SKM-1 (cell line): ENCODE results near the gene SLC16A6.
A peak's percentile ranks its signal among the peaks of the same experiment; 100 is the strongest.
"Not testable (repeated sequence)": the region's sequence is repeated elsewhere in the genome, so short reads cannot be mapped to it uniquely, and the experiment has no call there.

ENCODE experiments used
- DNase-seq: peaks from one replicate; lab custom pipeline; 2025; ENCODE audit not compliant: unreplicated experiment; lab: John Stamatoyannopoulos, UW

The SLC16A6 gene

DNA sequence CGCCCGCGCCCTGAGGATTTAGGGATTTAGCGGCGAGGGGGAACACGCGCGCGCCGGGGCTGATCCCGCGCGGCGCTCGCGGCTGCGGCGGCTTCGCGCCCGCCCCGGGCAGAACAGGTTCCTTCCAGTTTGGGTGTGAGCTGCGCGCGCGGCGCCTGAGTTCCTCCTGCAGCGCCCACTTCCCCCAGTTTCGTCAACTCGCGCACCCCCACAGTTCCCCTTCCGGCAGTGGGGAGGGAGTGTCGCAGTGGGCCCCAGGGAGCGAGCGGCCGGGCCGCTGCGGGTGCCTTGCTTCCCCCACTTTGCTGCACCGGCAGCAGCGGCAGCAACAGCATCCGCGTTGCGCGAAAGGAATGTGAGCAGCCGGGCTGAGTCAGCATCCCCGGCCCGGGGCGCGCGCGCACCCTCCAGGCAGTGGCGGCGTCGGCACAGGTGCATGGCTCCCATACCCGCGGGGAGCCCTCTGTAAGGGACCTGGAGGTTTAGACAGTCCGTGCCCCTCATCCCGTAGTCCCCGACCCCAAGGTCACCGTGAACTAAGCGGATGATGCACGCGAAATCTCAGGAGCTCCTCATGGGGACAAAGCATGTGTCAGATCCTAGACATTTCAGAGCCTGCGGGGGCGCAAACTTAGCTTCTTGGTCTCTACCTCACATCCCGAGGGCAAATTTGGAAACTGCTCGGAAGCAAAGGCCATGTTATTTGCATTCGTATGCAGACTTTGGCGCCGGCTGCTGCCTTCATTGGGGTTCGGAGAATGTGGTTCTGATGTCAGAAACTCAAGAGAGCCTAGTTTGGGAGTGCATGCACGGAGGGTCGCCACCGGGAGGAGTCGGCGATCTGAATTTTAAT lies 1.1 kb upstream of the SLC16A6 start:
- peak; percentile 84 for DNase-seq

- no peak for DNase-seq
These were observed 516 bp downstream of the SLC16A6 start for GRCh38 chr17:68290268-68290954.

DNA sequence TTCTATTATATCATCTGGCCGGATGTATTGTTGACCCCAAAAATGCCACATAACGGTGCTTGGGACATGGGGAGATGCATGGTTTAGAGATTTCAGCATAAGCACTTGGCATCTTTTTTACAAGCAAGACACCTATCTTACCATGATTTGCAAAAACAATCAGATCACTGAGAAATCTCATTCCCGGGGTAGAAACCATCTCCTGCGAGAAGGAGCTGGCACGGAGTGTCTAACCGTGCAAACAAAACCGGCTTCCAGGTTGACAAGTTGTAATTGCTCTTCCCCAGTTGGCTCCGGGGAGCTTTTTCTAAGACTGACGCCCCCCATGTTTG lies 1.0 kb downstream of the SLC16A6 start:
- no peak for DNase-seq

GRCh38 chr17:68289473-68289872 lies 1.5 kb downstream of the SLC16A6 start:
- DNase-seq: no peak

DNA sequence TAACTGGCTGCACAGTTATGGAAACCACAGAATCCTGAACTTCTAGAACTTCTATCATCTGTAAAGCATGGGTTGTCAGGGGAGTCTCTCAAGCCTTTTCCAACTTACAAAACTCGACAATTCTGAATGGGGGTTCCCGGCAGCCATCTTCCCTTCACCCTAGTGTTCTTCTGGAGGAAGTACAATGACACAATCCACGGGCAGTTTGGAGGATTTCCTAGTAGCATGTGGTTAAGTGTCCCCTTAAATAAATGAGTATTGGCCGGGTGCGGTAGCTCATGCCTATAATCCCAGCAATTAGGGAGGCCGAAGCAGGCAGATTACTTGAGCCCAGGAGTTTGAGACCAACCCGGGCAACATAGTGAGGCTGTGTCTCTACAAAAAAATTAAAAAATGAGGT lies 2.1 kb downstream of the SLC16A6 start:
- DNase-seq: no peak

DNA sequence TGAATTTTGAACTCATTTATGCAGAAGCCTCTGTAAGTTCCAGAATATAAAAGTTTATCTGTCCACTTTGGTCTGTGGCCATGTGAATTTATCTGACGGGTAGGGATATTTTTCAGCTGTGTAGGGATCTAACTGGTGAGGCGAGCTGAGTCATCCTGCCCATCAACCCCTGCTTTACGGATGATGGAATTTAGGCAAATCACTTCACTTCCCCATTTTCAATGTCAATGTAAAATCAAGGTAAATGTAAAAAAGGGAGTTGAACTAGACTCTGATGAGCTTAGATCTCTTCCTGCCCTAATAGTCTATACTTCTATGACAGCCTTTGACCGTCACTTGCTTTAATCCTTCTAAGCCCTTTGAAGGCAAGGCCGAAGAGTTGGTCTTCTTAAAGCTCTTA lies 2.6 kb downstream of the SLC16A6 start:
- DNase-seq: no peak

GRCh38 chr17:68281965-68282364 lies 9.0 kb downstream of the SLC16A6 start:
- DNase-seq: not testable (repeated sequence)

DNA sequence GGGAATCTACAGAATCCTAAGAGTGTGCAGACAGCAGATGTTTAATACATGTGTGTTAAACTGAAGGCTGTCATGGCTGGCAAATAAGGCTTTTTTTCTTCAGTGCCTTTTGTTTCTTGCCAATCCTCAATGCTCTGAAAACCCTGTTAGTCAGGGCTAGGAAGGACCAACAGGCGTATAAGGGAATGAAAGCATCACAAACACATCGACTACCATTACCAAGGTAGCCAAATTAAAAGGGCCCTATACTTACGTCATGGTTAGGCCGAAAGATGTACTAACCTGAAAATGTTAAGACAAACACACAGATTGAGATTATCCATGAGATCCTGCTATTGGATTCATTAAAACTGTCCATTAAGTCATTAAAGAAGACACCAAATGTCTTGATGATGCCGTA lies 13.1 kb downstream of the SLC16A6 start:
- no peak for DNase-seq

DNA sequence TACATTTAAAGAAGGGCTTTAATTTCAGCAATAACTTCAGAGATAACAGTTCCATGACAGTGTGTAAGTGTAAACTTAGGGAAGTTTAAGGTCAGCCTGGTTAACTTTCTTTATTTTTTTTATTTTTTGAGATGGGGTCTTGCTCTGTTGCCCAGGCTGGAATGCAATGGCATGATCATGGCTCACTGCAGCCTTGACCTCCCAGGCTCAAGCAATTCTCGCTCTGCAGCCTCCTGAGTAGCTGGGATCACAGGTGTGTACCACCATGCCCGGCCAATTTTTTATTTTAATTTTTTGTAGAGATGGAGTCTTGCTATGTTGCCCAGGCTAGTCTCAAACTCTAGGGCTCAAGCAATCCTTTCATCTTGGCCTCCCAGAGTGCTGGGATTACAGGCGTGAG lies 14.6 kb downstream of the SLC16A6 start:
- not testable (repeated sequence) for DNase-seq

GRCh38 chr17:68273722-68274121 lies 17.2 kb downstream of the SLC16A6 start:
- no peak for DNase-seq

DNA sequence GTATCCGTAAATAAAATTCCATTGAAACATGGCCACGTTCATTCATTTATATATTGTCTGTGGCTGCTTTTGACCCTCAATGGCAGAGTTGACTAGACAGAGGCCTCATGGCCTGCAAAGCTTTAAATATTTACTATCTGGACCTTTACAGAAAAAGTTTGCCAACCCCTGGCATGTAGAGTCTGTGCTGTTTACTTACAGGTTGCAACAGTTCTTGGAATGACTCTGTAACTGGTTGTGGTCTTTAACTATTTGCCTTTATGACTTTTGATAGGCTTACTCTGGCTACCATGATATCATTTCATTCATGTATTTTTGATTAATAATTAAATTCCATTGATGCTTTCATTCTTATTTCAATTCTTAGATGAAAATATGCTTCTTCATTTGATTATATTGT lies 25.1 kb downstream of the SLC16A6 start:
- not testable (repeated sequence) for DNase-seq

GRCh38 chr17:68263101-68263681 lies 27.7 kb downstream of the SLC16A6 start:
- DNase-seq: not testable (repeated sequence)

- not testable (repeated sequence) for DNase-seq
These were observed 28.5 kb downstream of the SLC16A6 start for GRCh38 chr17:68262467-68262866.

DNA sequence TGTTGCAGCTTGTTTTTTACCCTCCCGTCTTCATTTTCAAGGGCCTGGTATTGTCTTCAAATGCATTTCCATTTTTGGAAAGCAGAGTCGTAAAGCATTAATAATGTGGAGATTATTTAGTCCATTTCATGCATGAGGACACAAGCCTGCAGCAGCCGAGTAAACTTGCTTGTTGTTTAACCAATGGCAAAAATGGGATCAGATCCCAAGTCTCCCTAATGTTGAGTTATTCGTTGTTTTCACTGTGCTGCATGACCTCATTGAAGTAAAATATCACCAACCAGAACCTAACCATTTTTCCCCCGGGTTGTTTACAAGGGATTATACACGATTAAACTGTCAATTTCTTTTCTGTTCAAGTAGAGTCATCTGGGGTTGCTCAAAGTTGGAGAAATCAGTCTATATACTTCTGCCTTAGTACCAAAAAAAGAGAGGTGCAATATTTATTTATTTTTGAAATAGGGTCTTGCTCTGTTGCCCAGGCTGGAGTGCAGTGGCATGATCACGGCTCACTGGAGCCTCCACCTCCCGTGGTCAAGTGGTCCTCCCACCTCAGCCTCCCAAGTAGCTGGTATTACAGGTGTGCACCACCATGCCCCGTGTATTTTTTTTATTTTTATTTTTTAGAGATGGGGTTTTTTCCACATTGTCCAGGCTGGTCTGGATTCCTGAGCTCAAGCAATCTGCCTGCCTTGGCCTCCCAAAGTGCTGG lies 30.7 kb downstream of the SLC16A6 start:
- DNase-seq: no peak

DNA sequence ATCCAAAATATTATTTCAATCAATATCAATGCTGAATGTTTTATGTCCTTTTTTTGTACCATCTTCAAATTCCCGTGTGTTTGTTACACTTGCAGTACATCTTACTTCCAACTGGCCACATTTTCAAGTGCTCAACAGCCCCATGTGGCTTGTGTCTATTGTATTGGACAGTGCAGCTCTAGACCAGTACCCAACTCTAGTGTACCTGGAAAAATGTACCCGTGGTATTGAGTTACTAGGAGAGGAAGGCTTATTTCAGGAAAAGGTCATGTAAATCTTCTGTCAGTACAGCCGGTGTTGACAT lies 31.3 kb downstream of the SLC16A6 start:
- DNase-seq: not testable (repeated sequence)

- not testable (repeated sequence) for DNase-seq
These were observed 31.9 kb downstream of the SLC16A6 start for GRCh38 chr17:68258890-68259647.

DNA sequence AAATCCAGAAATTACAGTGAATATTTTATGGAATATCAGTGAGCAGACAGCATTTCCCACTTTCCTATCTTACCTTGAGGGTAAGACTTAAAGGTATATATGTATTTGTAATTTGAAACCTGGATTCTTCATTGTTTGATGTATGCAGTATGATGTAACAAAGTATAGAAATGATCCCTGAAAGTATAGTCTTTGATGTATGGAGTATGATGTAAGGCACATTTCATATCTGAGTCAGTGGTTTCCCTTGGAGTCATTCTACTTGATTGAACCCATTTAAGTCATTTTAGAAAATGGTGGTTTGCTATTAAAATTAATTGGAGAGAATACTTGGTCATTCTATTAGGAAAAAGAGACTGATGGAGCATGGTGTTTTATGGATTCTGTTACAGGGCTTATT lies 33.0 kb downstream of the SLC16A6 start:
- DNase-seq: no peak

DNA sequence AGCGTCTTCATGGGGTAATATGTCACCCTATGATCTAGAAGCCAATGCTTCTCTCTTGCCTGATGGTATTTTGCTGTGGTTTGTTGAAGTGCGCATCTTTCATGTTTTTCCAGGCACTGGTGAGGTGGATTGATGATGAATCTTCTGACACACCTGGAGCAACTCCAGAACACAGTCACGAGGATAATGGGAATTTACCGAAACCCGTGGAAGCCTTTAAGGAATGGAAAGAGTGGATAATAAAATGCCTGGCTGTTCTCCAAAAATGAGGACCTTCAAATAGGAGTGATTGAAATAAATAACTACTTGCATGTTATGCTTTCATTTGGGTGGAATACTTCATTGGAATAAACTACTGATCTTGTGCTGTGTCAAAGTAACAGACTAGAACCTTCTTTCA lies 34.2 kb downstream of the SLC16A6 start:
- not testable (repeated sequence) for DNase-seq

- peak; percentile 27 for DNase-seq
These were observed 35.0 kb downstream of the SLC16A6 start for GRCh38 chr17:68255731-68256538.

DNA sequence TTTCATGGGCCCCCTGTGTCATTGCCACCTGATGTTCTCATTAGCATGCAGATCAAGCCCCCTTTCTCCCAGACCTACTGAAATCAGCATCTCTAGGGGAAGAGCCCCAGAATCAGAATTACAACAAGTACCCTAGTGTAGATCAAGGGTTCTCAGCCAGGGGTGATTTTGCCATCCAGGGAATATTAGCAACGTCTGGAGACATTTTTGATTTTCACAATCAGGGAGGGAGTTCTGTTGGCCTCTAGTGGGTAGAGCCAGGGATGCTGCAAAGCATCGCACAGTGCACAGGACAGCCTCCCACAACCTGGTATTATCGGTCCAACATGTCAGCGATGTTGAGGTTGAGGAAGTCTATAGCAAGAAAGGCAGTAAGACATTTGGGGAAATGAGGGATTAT lies 35.8 kb downstream of the SLC16A6 start:
- DNase-seq: no peak
